MG63 (cell line): ENCODE results near the gene NTMT2. TPM values are rescaled to one million over a fixed set of nuclear protein-coding genes. Genes with fewer than 3 reads are reported as not detected.

Experiments
- DNase-seq: peaks from one replicate; pipeline ENCODE4 v3.0.0-alpha.2; 2020
- H3K27me3 ChIP-seq: fragments of 250-450 bp; sonication (Bioruptor Pico); 2 replicates; pipeline ENCODE4 v1.5.1; 2020; ENCODE audit warnings: mild to moderate bottlenecking, moderate library complexity
- H3K36me3 ChIP-seq: fragments of 250-450 bp; sonication (Bioruptor Pico); 2 replicates; pipeline ENCODE4 v1.5.1; 2020; ENCODE audit warnings: mild to moderate bottlenecking, moderate library complexity
- H3K4me3 ChIP-seq: fragments of 250-450 bp; sonication (Bioruptor Pico); 2 replicates; pipeline ENCODE4 v1.5.1; 2020; ENCODE audit warnings: mild to moderate bottlenecking, moderate library complexity
- H3K9me3 ChIP-seq: fragments of 250-450 bp; sonication (Bioruptor Pico); 2 replicates; pipeline ENCODE4 v1.5.1; 2020; ENCODE audit warnings: mild to moderate bottlenecking, moderate library complexity
- total RNA-seq: library from RNA; depleted of rRNA; stranded (reverse); fragments of >200 nt; shearing (Covaris generic); gene quantifications from 2 replicates; pipeline ENCODE4 v1.2.3, GENCODE V29; 2014; ENCODE audit warnings: low replicate concordance

NTMT2 gene
- total RNA-seq, 1 experiment from 2014 or later, result not detected

DNA sequence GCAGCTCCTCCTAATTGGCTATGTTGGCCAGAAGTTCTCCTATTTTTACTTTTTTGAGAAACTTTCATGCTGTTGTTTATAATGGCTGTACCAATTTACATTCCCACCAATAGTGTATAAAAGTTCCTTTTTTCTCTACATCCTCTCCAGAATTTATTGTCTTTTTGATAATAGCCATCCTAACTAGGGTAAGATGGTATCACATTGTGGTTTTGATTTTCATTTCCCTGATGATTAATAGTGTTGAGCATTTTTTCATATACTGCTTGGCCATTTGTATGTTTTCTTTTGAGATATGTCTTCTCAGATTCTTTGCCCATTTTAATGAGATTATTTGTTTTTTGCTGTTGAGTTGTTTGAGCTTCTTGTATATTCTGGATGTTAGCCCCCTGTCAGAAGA lies 46.8 kb downstream of the NTMT2 start:
- H3K36me3 ChIP-seq, result no peaks in the 10 kb centered on the region
- H3K9me3 ChIP-seq, result peaks cover 7% of the 10 kb centered on the region; the same call in 1 of the 2 replicates
- peaks cover 3% of the 10 kb centered on the region; the same call in 1 of the 2 replicates for H3K27me3 ChIP-seq
- no peak for DNase-seq
- no peak overlapping the region for H3K4me3 ChIP-seq

DNA sequence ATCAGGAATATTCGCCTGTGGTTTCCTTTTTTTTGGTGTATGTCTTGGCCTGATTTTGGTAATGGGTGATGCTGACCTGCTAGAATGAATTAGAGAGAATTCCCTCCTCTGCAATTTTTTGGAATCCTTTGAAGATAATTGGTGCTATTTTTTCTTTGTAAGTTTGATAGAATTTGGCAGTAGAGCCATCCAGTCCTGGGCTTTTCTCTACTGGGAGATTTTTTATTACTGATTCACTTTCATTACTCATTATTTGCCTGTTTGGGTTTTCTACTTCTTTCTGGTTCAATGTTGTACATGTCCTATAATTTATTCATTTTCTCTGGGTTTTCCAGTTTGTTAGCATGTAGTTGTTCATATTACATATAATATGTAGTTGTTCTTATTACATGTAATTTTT lies 48.7 kb downstream of the NTMT2 start:
- H3K27me3 ChIP-seq, result no peaks in the 10 kb centered on the region
- no peak overlapping the region for H3K4me3 ChIP-seq
- H3K36me3 ChIP-seq, result no peaks in the 10 kb centered on the region
- no peaks in the 10 kb centered on the region; the same call in 1 of the 2 replicates for H3K9me3 ChIP-seq
- no peak for DNase-seq

DNA sequence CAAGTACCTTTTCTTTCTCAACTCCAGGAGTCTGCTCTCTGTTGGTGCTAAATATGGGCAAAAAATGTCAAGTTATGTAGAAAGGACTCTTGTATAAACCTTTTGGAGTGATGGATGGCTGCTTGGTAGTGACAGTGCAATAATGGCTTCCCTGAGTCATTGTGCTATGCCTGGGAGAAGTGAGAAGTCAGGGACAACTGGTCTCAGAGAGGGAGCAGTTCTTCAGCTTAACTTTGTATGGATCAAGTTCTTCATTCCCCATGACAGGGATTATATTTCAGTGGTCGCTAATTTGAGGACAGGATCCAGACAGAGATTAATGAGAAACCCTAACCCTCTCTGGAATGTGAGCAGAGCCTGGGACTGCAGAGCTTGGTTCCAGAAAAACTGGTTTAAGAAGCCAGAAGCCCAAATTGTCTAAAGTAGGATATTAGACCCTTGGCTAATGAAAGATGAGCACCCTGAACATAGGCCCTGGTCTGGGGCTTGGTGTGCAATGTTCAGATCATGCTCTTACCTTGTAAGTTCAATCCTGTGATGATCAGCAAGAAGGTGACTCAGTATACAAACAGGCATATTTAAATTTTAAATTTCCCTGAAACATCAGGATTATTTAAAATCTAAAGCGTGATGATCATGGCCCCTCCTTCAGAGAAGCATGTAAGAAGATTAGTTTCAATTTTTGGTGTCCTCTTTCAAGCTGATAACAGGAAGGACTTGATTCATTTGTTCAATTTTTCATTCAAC lies 50.9 kb downstream of the NTMT2 start:
- Histone ChIP-seq H3K4me3 (no peak overlapping the region), H3K36me3 (no peaks in the 10 kb centered on the region), H3K9me3 (no peaks in the 10 kb centered on the region), H3K27me3 (no peaks in the 10 kb centered on the region)
- DNase-seq, result no peak

DNA sequence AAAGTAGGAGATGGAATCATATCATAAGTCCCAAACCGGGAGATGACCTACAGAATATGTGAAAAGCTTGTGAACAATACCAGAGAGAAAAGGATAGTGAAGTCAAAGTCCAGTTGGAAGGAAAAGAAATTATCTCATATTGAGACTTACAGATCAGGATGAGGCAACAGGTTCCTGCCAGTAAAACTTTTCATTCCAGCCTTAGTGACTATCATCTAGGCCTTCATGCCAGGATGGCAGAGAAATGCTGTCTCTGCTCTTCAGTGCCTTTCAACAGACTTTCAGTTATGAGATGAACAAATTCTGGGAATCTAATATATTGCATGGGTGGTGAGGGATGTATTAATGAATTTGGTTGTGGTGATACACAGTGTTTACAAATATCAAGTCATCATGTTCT lies 52.3 kb downstream of the NTMT2 start:
- no peaks in the 10 kb centered on the region for H3K36me3 ChIP-seq
- no peaks in the 10 kb centered on the region for H3K9me3 ChIP-seq
- H3K4me3 ChIP-seq, result no peak overlapping the region
- DNase-seq, result no peak
- H3K27me3 ChIP-seq, result no peaks in the 10 kb centered on the region

DNA sequence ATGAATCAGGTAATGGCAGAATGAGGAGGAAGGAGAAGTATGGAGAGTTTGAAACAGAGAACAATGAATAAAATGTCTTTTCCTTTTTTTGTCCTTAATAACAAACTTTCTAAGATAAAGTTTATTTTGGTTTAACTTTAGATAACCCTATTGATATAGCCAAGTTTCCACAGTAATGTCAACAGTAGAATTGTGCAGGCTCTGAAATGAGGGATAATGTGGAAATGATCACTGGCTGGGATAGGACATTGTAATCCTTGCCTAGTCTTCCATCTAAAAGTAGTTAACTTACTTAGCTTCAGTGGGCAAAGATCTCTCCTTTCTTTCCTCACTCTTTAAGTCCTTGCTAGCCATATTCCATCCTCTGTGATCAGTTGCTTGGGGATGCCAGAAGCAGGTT lies 52.8 kb downstream of the NTMT2 start:
- Histone ChIP-seq H3K36me3 (no peaks in the 10 kb centered on the region), H3K27me3 (no peaks in the 10 kb centered on the region), H3K9me3 (no peaks in the 10 kb centered on the region), H3K4me3 (no peak overlapping the region)
- no peak for DNase-seq

DNA sequence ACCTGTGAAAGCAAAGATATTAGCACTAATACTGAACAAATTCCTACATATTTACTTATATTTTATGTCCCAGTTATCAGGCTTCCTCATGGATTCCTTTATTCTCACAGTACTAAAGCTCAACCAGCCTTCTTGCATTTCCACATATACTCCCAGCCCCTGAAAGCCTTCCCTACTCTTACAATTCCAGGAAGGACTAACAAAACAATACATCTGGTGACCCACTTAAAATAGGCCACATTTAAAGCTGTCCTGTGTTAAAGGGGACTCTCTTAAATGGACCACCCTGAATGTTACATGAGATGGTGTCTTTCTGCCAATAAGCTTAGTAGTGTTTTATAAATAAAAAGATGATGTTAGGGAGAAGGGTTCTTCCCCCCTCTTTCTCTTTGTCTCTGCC lies 54.4 kb downstream of the NTMT2 start:
- Histone ChIP-seq H3K4me3 (no peak overlapping the region), H3K36me3 (no peaks in the 10 kb centered on the region), H3K27me3 (no peaks in the 10 kb centered on the region), H3K9me3 (no peaks in the 10 kb centered on the region)
- DNase-seq, result no peak

DNA sequence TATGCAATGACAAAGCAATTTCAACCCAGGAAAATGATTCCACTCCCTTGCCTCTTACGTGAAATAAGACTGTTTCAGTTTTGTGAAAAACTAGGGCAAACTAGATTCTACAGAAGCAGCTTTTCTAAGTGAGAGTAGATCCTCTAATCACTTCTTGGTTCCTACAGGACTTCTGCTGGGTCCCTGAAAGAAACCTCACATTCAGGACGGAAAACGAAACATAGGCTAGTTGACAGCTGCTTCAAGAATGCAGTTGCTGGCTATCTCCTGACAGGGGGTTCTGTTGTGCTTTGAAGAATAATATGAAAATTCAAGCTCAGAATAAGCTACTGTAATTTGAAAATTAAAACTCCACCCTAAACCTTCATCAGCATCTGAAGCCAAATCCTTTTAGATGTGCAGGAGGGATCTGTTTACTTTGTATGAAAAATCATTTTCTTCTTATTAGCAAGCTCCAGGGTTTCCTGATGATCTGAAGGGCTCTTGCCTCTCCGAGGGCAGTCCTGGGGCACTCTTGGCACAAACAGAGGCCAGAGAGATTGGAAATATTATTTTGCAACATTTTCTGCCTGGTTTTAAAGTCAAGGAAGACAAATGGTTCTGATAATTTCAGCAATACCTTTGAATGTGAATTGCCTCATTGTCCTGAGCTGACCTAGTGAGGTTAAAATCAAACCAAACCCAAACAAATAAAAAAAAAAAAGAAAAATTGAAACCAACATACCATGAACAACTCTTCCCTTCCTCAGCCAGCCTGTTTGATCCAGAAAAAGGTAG lies 55.0 kb downstream of the NTMT2 start:
- H3K4me3 ChIP-seq, result no peak overlapping the region
- H3K27me3 ChIP-seq, result no peaks in the 10 kb centered on the region
- no peak for DNase-seq
- no peaks in the 10 kb centered on the region for H3K36me3 ChIP-seq
- no peaks in the 10 kb centered on the region for H3K9me3 ChIP-seq

DNA sequence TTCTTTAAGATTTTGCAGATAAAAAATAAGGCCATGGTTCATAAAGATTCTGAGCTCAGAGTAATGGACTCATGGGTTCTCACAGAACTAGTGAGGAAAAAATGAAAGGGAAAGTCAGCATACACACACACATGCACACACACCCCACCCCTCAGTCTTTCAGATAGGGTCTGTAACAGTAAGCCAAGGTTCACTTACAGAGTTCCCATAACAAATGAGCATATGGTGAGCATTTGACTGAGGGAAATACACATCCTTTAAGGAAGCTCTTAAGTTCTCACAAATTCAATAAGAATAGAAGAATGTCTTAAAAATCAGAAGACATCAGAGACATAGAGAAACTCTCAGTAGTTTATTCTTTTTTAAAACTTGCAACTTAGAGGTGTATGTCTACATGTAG lies 57.9 kb downstream of the NTMT2 start:
- no peaks in the 10 kb centered on the region for H3K36me3 ChIP-seq
- H3K9me3 ChIP-seq, result no peaks in the 10 kb centered on the region
- H3K27me3 ChIP-seq, result no peaks in the 10 kb centered on the region
- no peak overlapping the region for H3K4me3 ChIP-seq
- no peak for DNase-seq

DNA sequence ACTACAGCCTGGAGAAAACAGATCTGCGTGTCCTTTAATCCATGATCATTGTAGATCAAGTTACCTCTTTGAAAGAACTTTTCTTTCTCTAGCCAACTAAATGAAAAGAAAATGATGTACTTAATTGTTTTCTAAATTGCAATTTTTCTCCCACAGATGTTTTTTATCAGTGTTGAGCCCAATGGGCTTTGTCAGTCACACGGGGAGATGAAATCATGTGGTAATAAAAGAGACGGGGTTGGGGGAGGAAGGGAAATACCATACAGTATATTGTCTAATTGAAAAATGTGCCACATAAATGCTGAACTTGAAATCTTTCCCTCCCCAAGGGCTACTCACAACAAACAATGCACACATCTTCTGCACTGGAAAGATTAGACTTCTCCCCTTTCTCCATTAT lies 58.4 kb downstream of the NTMT2 start:
- Histone ChIP-seq H3K27me3 (no peaks in the 10 kb centered on the region), H3K9me3 (no peaks in the 10 kb centered on the region), H3K4me3 (no peak overlapping the region), H3K36me3 (no peaks in the 10 kb centered on the region)
- DNase-seq, result no peak

DNA sequence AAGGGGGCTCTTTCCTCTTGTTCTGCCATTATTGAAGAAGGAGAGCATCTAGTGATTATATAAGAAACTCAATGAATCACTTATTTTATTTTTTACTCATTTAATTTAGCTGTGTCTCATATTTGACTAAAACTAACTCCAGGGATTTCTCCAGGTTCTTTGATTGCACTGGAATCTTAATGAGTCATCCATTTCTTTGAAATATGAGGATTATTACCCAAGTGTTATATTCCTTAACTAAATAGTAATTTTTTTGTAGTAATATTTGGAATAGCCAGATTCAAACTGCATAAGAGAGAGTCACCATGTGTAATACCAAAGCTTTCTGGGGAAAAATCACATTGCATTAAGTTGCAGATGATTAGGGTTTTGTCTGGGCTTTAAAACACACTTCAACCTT lies 59.5 kb downstream of the NTMT2 start:
- H3K9me3 ChIP-seq, result no peaks in the 10 kb centered on the region
- DNase-seq, result no peak
- no peak overlapping the region for H3K4me3 ChIP-seq
- H3K36me3 ChIP-seq, result no peaks in the 10 kb centered on the region
- H3K27me3 ChIP-seq, result no peaks in the 10 kb centered on the region

DNA sequence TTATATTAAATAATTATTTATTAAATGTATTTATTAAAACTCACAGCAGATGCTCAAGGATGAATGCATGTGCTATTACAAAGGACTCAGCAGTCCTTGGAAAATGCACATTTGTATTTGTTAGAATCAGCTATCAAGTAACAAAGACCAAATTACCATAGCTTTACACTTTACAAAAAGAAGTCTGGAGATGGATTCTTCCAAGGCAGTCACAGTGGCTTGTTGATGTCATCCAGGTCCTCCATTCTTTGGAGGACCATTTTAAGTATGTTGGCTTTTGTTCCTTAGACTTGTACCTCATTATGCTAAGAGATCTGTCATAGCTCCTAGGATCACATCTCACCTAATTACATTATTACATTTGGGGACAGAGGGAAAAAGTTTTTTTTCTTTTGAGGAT lies 63.4 kb downstream of the NTMT2 start:
- DNase-seq, result no peak
- Histone ChIP-seq H3K4me3 (no peak overlapping the region), H3K36me3 (no peaks in the 10 kb centered on the region), H3K27me3 (0 out of 2 replicates have a peak, but pooled peaks cover 2% of the 10 kb centered on the region), H3K9me3 (no peaks in the 10 kb centered on the region)

DNA sequence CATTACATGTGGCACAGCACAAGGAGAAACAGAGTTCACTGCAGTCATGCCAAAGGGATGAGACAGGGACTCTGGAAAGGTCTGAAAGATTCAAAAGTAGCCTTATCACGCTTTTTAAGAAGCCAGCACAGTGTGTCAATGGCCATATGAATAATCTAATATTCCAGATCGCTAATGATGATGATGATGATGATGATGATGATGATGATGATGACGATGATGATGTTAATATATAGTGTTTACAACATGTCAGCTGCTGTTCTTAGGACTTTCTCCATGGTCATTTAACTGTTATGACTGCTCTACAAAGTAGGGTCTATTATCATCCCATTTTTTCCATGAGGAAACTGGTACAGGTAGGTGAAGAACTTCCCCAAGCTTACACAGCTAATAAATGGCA lies 64.4 kb downstream of the NTMT2 start:
- Histone ChIP-seq H3K4me3 (no peak overlapping the region), H3K36me3 (no peaks in the 10 kb centered on the region), H3K27me3 (0 out of 2 replicates have a peak, but pooled peaks cover 5% of the 10 kb centered on the region), H3K9me3 (no peaks in the 10 kb centered on the region)
- no peak for DNase-seq

DNA sequence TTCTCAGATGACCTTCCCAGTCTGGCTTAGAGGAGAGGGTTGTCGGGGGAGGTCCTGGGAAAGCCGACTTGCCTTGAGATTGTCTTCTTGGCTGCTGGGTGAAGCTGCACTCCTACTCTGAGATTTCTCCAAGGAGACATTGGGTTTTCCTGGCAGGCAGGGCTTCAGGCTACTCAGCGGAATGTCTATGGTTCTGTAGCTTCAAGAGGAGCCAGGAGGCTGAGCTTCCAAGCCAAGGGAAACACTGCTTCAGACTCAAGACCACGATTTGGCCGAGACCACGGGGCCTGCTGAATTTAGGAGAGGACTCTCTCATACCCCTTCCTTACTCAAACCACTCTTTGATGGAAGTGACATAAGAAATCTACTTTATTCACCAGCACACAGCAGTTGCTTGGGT lies 67.8 kb downstream of the NTMT2 start:
- no peaks in the 10 kb centered on the region for H3K9me3 ChIP-seq
- 0 out of 2 replicates have a peak, but pooled peaks cover 5% of the 10 kb centered on the region for H3K27me3 ChIP-seq
- no peak for DNase-seq
- no peak overlapping the region for H3K4me3 ChIP-seq
- H3K36me3 ChIP-seq, result no peaks in the 10 kb centered on the region

DNA sequence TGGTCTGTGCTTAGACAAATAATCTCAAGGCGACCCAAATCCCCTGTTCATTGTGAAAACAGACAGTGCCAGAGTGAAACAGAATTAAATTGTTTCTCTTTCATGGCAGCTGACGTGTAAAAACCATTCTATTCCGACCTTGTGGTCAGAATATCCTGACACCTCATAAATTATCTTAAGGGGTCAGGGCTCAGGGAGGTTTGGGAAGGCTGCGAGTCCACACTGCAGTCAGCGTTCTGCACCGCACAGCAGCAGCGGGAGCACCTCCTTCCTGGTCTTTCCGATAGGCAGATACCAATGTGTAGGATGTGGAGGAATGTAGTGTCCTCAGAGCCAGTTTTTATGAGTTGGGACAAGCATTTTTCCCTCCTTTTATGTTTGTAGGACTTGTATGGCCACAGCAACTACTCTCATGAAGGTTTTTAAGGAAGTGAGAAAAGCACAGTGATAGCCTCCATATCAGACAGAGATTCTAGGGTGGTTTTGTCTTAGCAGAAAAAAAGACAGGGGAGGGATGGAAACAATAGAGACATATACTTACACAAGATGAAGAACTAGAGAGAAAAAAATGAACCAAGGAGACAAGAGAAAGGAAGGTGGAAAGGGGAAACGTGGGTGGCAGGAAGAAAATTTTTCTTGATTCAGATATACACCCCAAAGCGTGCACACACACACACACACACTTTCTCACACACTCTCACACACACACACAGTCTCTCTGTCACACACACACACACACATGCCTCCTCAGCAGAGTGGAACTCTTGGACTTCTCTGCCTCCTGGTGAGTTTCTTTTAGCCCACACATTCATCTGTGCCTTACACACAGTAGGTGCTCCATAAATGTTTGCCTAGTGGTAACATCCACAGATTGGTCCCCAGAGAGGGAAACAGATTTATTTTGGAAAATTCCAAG lies 68.6 kb downstream of the NTMT2 start:
- Histone ChIP-seq H3K27me3 (0 out of 2 replicates have a peak, but pooled peaks cover 5% of the 10 kb centered on the region), H3K4me3 (no peak overlapping the region), H3K36me3 (no peaks in the 10 kb centered on the region), H3K9me3 (no peaks in the 10 kb centered on the region)
- DNase-seq, result no peak

DNA sequence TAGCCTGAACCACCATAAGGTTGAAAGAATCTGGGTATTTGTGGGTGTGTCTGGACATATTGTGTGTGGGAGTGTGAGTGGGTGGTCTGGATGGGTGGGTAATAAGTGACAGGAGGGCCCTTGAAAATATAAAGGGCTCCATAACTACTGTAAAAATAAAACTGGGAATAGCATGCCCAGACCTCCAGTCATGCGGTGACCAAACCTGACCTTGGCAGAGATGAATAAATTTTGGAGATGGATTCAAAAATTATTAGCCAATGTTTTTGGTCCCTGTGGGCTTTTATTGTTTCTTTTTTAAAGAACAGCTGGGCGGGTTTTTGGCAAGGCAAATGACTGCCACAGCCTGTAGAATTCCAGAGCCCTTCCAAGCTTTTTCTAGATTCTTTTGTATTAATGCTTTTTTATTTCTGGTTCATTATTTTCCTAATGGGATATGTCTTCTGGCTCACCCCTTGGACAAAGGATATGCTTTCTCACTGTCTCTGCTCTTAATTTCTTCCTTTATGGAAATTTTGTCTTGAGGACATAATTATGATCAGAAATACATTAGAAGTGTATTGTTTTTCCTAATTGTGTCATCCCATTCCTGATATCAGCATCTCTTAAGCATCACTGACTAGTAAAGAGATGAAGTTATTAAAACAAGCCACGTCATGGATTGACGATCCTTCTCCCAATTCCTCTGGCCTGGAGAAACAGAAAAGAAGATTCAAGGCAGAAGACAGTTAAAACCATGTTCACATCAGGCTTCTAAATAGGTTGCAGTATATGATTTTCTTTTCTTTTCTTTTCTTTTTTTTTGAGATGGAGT lies 69.5 kb downstream of the NTMT2 start:
- no peak for DNase-seq
- H3K9me3 ChIP-seq, result no peaks in the 10 kb centered on the region
- H3K36me3 ChIP-seq, result no peaks in the 10 kb centered on the region
- H3K4me3 ChIP-seq, result no peak overlapping the region
- H3K27me3 ChIP-seq, result 0 out of 2 replicates have a peak, but pooled peaks cover 5% of the 10 kb centered on the region
